ENCODE measurements around the gene ZSCAN9.

Gene ZSCAN9

DNA sequence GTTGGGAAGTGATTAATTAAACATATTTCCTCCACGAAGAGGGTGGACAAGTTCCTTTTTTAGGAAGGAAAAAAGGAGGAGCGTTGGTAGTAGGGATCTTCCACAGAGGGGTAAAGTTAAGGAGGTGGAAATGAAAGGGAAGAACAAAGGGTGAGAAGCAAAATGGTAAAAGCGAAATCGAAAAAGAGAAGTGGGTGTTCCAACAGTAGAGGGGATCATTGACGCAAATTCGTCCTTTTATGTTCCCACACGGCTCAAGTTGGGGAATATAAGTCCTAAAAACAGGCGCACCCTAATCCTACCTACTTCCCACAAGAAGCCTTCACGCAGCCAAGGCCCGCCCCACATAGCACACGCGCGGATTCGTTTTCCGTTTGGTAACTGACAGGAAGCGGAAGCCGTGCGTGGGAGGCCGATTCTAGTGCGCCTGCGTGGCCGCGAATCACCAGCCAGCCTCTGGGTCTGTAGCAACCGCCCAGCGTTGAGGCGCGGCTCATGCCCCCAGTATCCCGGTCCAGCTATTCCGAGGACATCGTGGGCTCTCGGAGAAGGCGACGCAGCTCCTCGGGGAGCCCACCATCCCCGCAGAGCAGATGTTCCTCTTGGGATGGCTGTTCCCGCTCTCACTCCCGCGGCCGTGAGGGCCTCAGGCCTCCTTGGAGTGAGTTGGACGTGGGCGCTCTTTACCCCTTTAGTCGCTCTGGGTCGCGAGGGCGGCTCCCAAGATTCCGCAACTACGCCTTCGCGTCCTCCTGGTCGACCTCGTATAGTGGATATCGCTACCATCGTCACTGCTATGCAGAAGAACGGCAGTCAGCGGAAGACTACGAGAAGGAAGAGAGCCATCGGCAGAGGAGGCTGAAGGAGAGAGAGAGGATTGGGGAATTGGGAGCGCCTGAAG lies 34.1 kb downstream of the ZSCAN9 start, which contains the start of gene NKAPL:
Gene NKAPL, plus strand, starts transcription at position 421 of the 901 bp plus-strand sequence. Its CDS starts 75 bp downstream, at position 496.
- peak within 1 kb of the TSS in 2 of 21 experiments; percentile 24 to 58 for H3K27ac ChIP-seq
- peak within 1 kb of the TSS in 6 of 7 experiments; percentile 14 to 36 (median 18) for H3K4me3 ChIP-seq

DNA sequence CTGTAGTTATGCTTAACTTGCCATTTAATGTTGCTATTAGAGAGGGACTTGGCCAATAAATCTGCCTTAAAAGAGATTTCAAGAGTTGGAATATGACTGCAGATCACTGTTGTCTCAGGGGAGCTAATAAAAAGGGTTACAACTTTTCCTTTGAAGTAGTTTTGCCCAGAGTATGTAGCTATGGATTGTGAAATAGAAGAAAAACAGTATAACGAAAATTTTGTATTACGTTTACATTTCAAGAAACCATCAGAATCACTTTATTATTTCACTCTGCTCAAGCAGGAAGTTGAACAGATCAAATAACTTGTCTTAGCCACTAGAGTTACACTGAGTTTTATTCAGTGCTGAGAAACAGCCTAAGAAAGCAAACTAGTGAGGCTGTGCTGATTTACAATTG lies 38.8 kb downstream of the ZSCAN9 start:
- H3K4me3 ChIP-seq = no peak overlapping the region
- no peak overlapping the region for H3K27ac ChIP-seq

DNA sequence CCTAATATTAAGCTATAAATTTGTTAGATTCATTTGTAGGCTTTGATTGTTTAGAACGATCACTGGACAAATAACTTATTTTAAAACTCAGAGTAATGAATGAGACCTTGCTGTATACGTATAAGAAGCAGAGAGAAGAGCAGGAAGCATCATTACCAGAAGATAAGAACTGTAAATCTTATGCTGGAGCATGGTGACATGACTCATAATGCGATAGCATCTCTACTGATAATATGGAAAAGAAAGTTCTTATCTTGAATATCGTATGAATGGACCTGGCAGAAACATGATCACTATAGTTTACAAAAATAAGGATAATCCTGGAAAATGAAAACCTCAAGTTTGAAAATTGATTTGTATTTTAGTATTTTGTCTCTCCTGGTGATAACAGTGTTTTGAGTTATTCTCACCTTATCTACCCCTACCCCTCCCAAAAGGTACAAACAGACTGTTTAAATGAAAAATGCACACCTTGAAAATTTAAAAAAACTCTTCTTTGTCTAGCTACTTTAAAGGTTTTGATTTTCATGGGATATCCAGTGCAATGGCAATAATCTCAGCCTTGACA lies 39.8 kb downstream of the ZSCAN9 start:
- no peak overlapping the region for H3K27ac ChIP-seq
- H3K4me3 ChIP-seq = no peak overlapping the region

DNA sequence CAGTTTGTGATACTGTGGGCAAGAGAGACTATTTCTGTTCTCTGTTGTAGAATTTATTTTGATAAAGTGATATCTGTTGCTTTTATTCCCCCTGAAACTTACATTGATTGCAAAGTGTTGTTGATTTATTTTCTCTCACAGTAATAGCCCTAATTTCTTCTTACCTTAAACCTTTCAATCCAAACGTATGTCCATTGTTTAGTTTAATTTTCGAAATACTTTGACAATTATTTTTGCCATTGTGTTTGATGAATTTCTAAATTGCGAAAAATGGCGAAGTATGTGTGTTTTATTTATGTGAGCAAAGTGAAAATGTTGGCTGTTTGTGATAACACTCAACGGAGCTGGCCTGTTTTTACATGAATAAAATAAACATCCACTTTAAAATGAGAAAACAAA lies 41.5 kb downstream of the ZSCAN9 start:
- peak overlapping the region in 20 of 21 experiments; percentile 65 to 95 (median 86) for H3K27ac ChIP-seq
- peak overlapping the region; percentile 61 to 93 (median 77) for H3K4me3 ChIP-seq

DNA sequence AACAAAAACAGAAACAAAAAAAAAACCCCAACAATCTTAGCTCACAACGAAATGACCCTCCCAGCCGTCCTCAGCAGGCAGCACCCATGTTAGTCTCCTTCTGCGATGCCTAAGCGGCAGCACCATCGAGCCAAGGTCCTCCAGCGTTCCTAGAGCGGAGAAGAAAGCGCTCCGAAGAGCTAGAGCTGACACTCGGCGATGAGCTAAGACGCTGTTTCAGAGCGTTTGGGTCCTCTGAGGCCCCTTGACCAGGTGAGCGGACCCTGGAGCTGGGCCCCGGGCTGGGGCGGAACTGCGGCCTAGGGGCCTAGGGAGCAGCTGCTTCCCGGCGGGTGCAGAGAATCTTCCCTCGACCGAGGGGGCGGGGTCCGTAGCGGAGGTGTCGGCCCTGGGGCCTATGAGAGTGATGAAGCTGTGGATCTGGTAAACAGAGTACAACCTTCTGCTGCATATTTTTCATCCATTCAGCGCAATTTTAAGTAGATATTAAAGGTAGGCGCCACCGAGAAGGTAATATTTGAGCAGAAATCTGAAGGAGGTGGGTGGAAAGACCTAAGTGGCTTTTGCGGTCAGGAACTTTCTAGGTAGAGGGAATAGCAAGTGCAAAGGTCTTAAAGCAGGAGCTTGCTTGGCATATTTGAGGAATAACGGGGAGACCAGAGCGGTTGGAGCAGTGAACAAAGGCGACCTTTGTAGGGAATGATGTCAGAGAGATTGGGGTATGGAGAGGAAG lies 42.1 kb downstream of the ZSCAN9 start, which contains the start of gene ZSCAN26:
Gene ZSCAN26, plus strand, starts transcription at position 182 of the 733 bp plus-strand sequence. CDS start 4,777 bp downstream, outside the sequence.
- peak within 1 kb of the TSS; percentile 65 to 95 (median 86) for H3K27ac ChIP-seq
- H3K4me3 ChIP-seq = peak within 1 kb of the TSS; percentile 61 to 93 (median 77)

DNA sequence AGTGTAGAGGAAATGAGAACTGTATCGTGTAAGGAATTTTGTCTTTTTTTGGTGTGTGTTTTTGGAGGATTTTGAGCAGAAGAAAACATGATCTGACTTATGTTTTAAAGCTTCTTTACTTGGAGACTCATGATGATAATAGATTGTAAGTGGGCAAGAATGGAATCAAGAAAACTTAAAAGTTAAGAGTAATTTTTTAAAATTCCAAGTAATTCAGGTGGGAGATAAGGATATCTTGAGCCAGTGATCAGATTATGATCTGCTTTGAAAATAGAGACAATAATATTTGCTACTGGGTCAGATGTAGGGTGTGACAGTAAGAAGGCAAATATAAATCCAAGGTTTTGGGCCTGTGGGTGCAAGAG lies 42.6 kb downstream of the ZSCAN9 start:
- Histone ChIP-seq H3K27ac (peak overlapping the region in 17 of 21 experiments; percentile 65 to 95 (median 89)), H3K4me3 (peak overlapping the region; percentile 61 to 93 (median 77))

DNA sequence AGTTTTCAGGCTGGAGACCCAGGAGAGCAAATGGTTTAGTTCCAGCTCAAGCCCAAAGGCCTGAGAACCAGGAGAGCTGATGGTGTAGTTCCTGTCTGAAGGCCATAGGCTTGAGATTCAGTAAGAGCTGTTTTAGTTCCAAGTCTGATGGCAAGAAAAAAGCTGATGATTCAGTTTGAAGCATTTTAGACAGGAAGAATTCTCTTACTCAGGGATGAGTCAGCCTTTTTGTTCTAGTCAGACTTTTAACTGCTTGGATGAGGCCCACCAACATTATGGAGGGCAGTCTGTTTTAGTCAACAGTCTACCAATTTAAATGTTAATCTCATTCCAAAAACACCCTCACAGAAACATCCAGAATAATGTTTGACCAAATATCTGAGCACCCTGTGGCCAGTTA lies 44.4 kb downstream of the ZSCAN9 start:
- H3K27ac ChIP-seq = no peak overlapping the region

DNA sequence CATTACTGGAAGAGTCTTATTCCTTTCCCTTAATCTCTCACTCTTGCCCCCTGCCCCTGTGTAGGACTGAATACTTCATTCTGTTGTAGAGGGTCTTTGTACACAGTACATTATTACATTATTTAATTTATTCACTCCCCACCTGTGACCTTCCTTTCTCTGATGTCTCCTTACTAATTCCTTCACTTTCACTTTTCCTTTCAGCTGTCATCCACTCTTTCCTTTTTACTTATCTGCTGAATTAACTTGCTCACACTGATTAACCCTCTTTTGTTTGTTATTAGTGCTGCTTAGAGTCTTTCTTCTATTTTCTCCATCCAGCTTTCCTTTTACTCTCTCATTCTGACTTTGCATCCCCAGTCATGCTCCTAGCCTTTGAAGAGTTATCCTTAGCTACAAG lies 49.8 kb downstream of the ZSCAN9 start:
- no peak overlapping the region for H3K27ac ChIP-seq

More for the DNA sequence above, 44.4 kb downstream of the ZSCAN9 start:
- no peak overlapping the region for H3K4me3 ChIP-seq

DNA sequence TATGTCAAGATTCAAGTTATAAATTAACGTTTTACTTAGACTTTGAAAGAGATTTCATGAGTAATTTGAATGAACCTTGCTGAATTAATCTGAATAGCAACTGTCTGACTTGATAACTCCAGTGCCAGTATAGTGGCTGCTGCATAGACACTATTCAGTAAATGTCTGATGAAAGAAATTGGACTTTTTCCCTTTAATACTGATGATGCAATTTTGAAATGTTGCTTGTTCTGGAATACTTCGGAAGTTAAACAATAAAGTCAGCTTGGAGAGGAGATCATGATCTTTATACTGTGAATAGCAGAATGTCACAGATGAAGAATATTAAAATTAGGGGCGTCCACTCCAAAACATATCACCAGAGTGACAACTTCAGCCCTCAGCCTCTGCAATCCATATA lies 52.7 kb downstream of the ZSCAN9 start:
- H3K27ac ChIP-seq = no peak overlapping the region

More for the DNA sequence above, 49.8 kb downstream of the ZSCAN9 start:
- H3K4me3 ChIP-seq = no peak overlapping the region

DNA sequence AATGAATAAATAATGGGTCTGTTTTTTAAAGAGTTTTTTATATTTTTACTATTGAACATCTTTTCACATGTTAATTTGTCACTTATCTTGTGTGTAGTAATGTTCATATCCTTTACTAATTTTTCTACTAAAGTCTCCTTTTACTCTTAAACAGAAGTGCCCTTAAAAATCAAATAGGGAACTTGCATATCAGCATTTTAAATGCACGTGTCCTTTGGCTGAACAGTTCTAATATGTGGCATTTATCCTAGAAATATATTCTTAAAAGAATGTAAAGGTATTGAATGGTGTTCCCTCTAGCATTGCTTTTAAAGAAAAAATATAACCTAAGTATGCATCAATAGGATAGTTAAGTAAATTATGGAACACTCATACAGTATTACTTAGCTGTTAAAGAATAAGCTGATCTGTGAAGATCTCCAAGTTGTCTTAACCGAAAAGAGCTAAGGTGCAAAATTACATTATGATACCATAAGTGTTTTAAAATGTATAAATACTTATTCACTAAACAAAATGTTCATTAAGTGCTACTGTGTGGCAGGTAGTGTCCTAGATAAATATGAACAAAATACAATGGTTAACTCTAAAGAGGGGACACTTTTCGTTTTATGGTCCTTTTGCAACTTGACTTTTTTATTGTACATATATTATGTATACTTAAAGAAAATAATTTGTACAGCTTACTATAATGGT lies 55.7 kb downstream of the ZSCAN9 start:
- Histone ChIP-seq H3K27ac (peak overlapping the region in 2 of 21 experiments; percentile 34 to 68), H3K4me3 (peak overlapping the region; percentile 42 to 66 (median 49))

More for the DNA sequence above, 52.7 kb downstream of the ZSCAN9 start:
- no peak overlapping the region for H3K4me3 ChIP-seq

DNA sequence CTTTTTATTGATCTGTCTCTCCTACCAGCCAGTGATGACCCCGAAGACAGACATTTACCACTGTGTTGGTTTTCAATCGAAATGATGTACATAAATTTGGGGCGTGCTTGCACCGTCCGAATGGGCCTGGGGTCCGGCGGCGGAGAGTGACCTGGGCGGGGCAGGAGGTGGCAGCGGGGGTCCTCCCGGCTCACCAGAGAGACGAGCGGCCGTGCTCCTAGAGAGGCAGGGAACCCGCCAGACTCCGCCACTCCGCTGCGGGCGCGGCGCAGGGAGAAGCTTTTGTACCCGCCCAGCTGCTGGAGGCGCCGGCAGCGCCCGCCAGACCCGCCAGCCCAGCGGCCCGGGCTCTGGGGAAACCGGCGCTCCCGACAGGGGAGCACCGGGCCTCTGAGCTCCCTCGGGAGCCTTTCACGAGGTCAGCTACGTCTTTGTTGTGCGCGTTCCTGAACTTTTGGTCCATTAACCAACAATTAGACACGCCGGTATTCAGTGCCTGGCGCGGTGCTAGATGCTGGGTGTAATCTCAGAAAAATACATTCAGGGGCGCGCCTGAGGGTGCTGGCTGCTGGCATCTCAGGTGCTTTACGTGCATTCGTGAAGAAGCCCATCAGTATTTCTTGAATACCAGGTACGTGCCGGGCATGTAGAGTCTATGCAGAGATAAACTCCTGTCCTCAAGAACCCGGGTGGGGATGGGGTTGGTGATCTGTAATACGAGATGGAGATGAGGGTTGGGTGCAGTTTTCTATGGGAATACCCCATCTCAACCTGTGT lies 56.4 kb downstream of the ZSCAN9 start, which contains the start of gene PGBD1:
Gene PGBD1, plus strand, starts transcription at position 285 of the 777 bp plus-strand sequence. CDS start 2,242 bp downstream, outside the sequence.
- peak within 1 kb of the TSS; percentile 42 to 66 (median 49) for H3K4me3 ChIP-seq
- peak within 1 kb of the TSS in 11 of 21 experiments; percentile 4 to 73 (median 47) for H3K27ac ChIP-seq

DNA sequence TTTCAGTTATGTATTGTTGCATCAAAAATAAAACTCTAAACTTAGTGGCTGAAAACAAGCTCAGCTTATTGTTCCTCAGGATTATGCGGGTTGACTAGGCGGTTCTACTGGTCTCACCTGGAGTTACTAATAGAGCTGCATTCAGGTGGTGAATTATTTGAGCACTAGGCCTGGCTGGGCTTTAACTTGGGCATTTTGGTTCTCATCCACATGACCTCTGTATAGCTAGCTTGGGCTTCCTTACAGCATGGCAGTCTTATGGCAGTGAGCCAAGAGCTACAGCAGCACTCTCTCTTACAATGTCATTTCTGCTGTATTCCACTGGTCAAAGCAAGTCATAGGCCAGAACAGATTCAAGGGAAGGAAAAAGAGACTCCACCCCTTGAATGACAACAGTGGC lies 57.9 kb downstream of the ZSCAN9 start:
- H3K27ac ChIP-seq = no peak overlapping the region
- H3K4me3 ChIP-seq = no peak overlapping the region

Measured in skin epidermis (tissue), 12 donors.